WTC11 (cell line): ENCODE results near the gene B4GALT3. TPM values are rescaled to one million over a fixed set of nuclear protein-coding genes. Genes with fewer than 3 reads are reported as not detected.
A peak's percentile ranks its signal among the peaks of the same experiment; 100 is the strongest.

Experiments
- ATAC-seq: fragments of 200-7000 bp; cut with Tn5 transposase; 2 replicates; pipeline ENCODE4 v1.10.0; 2021; ENCODE audit warnings: mild to moderate bottlenecking, moderate library complexity
- CTCF ChIA-PET: fragments of 300-600 bp; sonication (Branson Sonifier 250); formaldehyde crosslinking; loops from one replicate; lab custom pipeline; 2021; ENCODE audit warnings: antibody characterized with exemption; lab: Charles Lee
- POLR2A ChIA-PET: fragments of 350-600 bp; sonication (Branson Sonifier 250); formaldehyde crosslinking; loops from one replicate; lab custom pipeline; 2021; ENCODE audit warnings: antibody characterized with exemption; lab: Charles Lee
- DNase-seq: peaks from one replicate; pipeline ENCODE4 v3.0.0; 2021; ENCODE audit warnings: low spot score
- H3K27ac Mint-ChIP-seq: 2 replicates; pipeline ENCODE4 v1.8.0; 2021; ENCODE audit warnings: mixed read lengths
- H3K27me3 Mint-ChIP-seq: 2 replicates; pipeline ENCODE4 v1.8.0; 2021; ENCODE audit warnings: low read depth, mild to moderate bottlenecking, moderate library complexity, mixed read lengths
- H3K36me3 Mint-ChIP-seq: 2 replicates; pipeline ENCODE4 v1.8.0; 2021; ENCODE audit warnings: mixed read lengths
- H3K4me1 Mint-ChIP-seq: 2 replicates; pipeline ENCODE4 v1.8.0; 2022; ENCODE audit warnings: mixed read lengths
- H3K4me3 Mint-ChIP-seq: 2 replicates; pipeline ENCODE4 v1.8.0; 2021; ENCODE audit warnings: mild to moderate bottlenecking, moderate library complexity, mixed read lengths
- H3K9me3 Mint-ChIP-seq: 2 replicates; pipeline ENCODE4 v1.8.0; 2021; ENCODE audit warnings: mixed read lengths
- ERG ChIP-seq: fragments of 250-450 bp; sonication (Bioruptor Pico); IDR thresholded peaks from 2 replicates; pipeline ENCODE4 v1.8.0; 2021; ENCODE audit warnings: mild to moderate bottlenecking
- GRHL2 ChIP-seq: fragments of 250-450 bp; sonication (Bioruptor Pico); IDR thresholded peaks from 2 replicates; pipeline ENCODE4 v1.8.0; 2022; ENCODE audit warnings: mild to moderate bottlenecking, moderate library complexity; ENCODE audit not compliant: insufficient replicate concordance, severe bottlenecking
- GTF2I ChIP-seq: fragments of 250-450 bp; sonication (Bioruptor Pico); conservative IDR thresholded peaks from 2 replicates; pipeline ENCODE4 v1.4.0; 2021; ENCODE audit warnings: mild to moderate bottlenecking
- MLX ChIP-seq: sonication (generic); formaldehyde crosslinking; IDR thresholded peaks from 2 replicates; pipeline ENCODE4 v1.8.1; 2023; ENCODE audit warnings: mild to moderate bottlenecking, missing genetic modification reagents, moderate library complexity
- MYBL2 ChIP-seq: sonication (generic); formaldehyde crosslinking; IDR thresholded peaks from 2 replicates; pipeline ENCODE4 v1.8.1; 2023; ENCODE audit warnings: mild to moderate bottlenecking, moderate library complexity, missing genetic modification reagents
- SP1 ChIP-seq: sonication (generic); formaldehyde crosslinking; conservative IDR thresholded peaks from 2 replicates; pipeline ENCODE4 v1.8.1; 2022; ENCODE audit warnings: missing genetic modification reagents
- STAT6 ChIP-seq: sonication (generic); formaldehyde crosslinking; conservative IDR thresholded peaks from 2 replicates; pipeline ENCODE4 v1.8.1; 2023; ENCODE audit warnings: mild to moderate bottlenecking, low read depth, missing genetic modification reagents, moderate library complexity
- TEAD1 ChIP-seq: sonication (generic); formaldehyde crosslinking; IDR thresholded peaks from 2 replicates; pipeline ENCODE4 v1.8.0; 2022; ENCODE audit warnings: mild to moderate bottlenecking, missing genetic modification reagents
- ZNF138 ChIP-seq: sonication (generic); formaldehyde crosslinking; conservative IDR thresholded peaks from 2 replicates; pipeline ENCODE4 v1.8.1; 2022; ENCODE audit warnings: mild to moderate bottlenecking, moderate library complexity, missing genetic modification reagents
- ZNF232 ChIP-seq: sonication (generic); formaldehyde crosslinking; IDR thresholded peaks from 2 replicates; pipeline ENCODE4 v1.8.0; 2022; ENCODE audit warnings: mild to moderate bottlenecking, missing genetic modification reagents
- ZNF416 ChIP-seq: fragments of 250-450 bp; sonication (Bioruptor Pico); IDR thresholded peaks from 2 replicates; pipeline ENCODE4 v1.9.0; 2021; ENCODE audit warnings: mild to moderate bottlenecking, inconsistent platforms
- total RNA-seq: library from RNA; stranded (reverse); gene quantifications from 3 replicates; pipeline ENCODE4 v1.2.3, GENCODE V29; 2021
- TF ChIP-seq, protein P1 (sequence below): fragments of 250-450 bp; sonication (Bioruptor Pico); conservative IDR thresholded peaks from 2 replicates; pipeline ENCODE4 v1.9.0; 2021; ENCODE audit warnings: mild to moderate bottlenecking
- TF ChIP-seq, protein P2 (sequence below): sonication (generic); formaldehyde crosslinking; IDR thresholded peaks from 2 replicates; pipeline ENCODE4 v1.8.1; 2022; ENCODE audit warnings: low read depth, mild to moderate bottlenecking, moderate library complexity, missing genetic modification reagents, borderline replicate concordance
- TF ChIP-seq, protein P3 (sequence below): sonication (generic); formaldehyde crosslinking; IDR thresholded peaks from 2 replicates; pipeline ENCODE4 v1.8.0; 2023; ENCODE audit warnings: missing genetic modification reagents, mild to moderate bottlenecking, borderline replicate concordance

Gene B4GALT3
- total RNA-seq, 1 experiment from 2014 or later, result 40.1 TPM

- TF ChIP-seq, protein P1, sequence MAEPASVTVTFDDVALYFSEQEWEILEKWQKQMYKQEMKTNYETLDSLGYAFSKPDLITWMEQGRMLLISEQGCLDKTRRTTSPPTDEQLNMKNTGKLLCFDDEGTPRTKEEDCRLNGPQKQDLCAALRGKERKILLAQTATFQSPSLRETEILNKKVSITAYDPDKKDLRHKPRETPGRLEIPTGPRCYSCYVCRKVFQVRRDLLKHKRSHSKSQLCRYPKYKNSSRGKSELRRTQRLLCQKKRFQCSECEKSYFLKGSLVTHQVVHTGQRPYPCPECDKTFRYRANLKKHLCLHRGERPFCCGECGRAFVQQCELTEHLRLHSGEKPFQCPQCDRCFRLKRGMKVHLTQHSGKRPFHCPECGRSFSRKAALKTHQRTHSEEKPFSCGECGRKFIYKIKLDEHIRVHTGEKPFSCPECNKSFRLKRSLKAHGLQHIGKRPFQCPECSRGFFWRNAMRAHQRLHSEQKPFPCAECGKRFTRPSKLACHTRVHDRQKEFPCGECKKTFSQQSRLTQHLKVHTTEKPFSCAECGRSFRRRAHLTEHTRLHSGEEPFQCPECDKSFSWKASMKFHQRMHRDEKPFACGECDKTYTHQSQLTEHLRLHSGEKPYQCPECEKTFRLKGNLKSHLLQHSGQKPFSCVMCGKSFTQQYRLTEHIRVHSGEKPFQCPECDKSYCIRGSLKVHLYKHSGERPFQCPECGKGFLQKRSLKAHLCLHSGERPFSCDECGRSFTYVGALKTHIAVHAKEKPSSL (CRISPR knock-in tag), result no peak
- TF ChIP-seq, protein P2, sequence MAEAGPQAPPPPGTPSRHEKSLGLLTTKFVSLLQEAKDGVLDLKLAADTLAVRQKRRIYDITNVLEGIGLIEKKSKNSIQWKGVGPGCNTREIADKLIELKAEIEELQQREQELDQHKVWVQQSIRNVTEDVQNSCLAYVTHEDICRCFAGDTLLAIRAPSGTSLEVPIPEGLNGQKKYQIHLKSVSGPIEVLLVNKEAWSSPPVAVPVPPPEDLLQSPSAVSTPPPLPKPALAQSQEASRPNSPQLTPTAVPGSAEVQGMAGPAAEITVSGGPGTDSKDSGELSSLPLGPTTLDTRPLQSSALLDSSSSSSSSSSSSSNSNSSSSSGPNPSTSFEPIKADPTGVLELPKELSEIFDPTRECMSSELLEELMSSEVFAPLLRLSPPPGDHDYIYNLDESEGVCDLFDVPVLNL, result no peak
- TF ChIP-seq GRHL2 (no peak), STAT6 (CRISPR knock-in tag) (no peak)
Measured at GRCh38 chr1:161168906-161169305, 8.4 kb downstream of the B4GALT3 start (continued).

GRCh38 chr1:161166669-161167548 is 10.4 kb downstream of the B4GALT3 start:
- H3K27ac Mint-ChIP-seq, result peak overlapping the region; percentile 13
- peak; percentile 6 for ATAC-seq

GRCh38 chr1:161165742-161166668 is 11.3 kb downstream of the B4GALT3 start, which contains the start of gene PPOX:
TSS of gene PPOX (plus strand) at chr1:161166426. CDS start at chr1:161166848, 422 bp downstream.
- CTCF ChIA-PET, result interaction anchor here (0.6 to 2.8 kb wide), 30 partner anchors 8 to 274 kb away, joined by 3 to 41 read pairs (median 4); partner anchors contain the start of genes ADAMTS4, B4GALT3, DEDD and F11R
- Mint-ChIP-seq H3K4me3 (peak within 1 kb of the TSS; percentile 79), H3K27ac (peak within 1 kb of the TSS; percentile 13), H3K4me1 (peaks cover 8% of the 10 kb centered on the region), H3K27me3 (no peaks in the 10 kb centered on the region), H3K36me3 (peaks cover 23% of the 10 kb centered on the region), H3K9me3 (no peaks in the 10 kb centered on the region)
- ATAC-seq (peak; percentile 95), DNase-seq (peak; percentile 94)
- POLR2A ChIA-PET, result interaction anchor here (0.6 to 2.5 kb wide), 7 partner anchors 11 to 60 kb away, joined by 3 to 13 read pairs (median 4); partner anchors contain the start of genes ADAMTS4, B4GALT3, DEDD and TOMM40L
- TF ChIP-seq, protein P3, sequence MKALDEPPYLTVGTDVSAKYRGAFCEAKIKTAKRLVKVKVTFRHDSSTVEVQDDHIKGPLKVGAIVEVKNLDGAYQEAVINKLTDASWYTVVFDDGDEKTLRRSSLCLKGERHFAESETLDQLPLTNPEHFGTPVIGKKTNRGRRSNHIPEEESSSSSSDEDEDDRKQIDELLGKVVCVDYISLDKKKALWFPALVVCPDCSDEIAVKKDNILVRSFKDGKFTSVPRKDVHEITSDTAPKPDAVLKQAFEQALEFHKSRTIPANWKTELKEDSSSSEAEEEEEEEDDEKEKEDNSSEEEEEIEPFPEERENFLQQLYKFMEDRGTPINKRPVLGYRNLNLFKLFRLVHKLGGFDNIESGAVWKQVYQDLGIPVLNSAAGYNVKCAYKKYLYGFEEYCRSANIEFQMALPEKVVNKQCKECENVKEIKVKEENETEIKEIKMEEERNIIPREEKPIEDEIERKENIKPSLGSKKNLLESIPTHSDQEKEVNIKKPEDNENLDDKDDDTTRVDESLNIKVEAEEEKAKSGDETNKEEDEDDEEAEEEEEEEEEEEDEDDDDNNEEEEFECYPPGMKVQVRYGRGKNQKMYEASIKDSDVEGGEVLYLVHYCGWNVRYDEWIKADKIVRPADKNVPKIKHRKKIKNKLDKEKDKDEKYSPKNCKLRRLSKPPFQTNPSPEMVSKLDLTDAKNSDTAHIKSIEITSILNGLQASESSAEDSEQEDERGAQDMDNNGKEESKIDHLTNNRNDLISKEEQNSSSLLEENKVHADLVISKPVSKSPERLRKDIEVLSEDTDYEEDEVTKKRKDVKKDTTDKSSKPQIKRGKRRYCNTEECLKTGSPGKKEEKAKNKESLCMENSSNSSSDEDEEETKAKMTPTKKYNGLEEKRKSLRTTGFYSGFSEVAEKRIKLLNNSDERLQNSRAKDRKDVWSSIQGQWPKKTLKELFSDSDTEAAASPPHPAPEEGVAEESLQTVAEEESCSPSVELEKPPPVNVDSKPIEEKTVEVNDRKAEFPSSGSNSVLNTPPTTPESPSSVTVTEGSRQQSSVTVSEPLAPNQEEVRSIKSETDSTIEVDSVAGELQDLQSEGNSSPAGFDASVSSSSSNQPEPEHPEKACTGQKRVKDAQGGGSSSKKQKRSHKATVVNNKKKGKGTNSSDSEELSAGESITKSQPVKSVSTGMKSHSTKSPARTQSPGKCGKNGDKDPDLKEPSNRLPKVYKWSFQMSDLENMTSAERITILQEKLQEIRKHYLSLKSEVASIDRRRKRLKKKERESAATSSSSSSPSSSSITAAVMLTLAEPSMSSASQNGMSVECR (CRISPR knock-in tag), result peak; percentile 46; the same call in 1 of the 2 replicates
- TF ChIP-seq TEAD1 (CRISPR knock-in tag) (no peak), ZNF138 (CRISPR knock-in tag) (no peak), ERG (CRISPR knock-in tag) (no peak), ZNF232 (CRISPR knock-in tag) (0 out of 2 replicates have a peak, but pooled peaks have one; percentile 19), GTF2I (CRISPR knock-in tag) (no peak), MYBL2 (CRISPR knock-in tag) (peak; percentile 46; the same call in 1 of the 2 replicates), ZNF416 (CRISPR knock-in tag) (0 out of 2 replicates have a peak, but pooled peaks have one; percentile 6), SP1 (CRISPR knock-in tag) (peak; percentile 88)

More at GRCh38 chr1:161166669-161167548, 10.4 kb downstream of the B4GALT3 start:
- H3K4me3 Mint-ChIP-seq, result peak overlapping the region; percentile 79
- no peaks in the 10 kb centered on the region for H3K27me3 Mint-ChIP-seq
- TF ChIP-seq GTF2I (CRISPR knock-in tag) (no peak), MLX (CRISPR knock-in tag) (no peak)
- TF ChIP-seq, all 79 proteins: peak for 0
- peak; percentile 47 for DNase-seq
- Mint-ChIP-seq H3K9me3 (no peaks in the 10 kb centered on the region), H3K4me1 (peaks cover 8% of the 10 kb centered on the region), H3K36me3 (peaks cover 27% of the 10 kb centered on the region)
- ChIA-PET CTCF (interaction anchor here (0.6 to 2.8 kb wide), 22 partner anchors 9 to 215 kb away, joined by 3 to 41 read pairs (median 6); partner anchors contain the start of genes ADAMTS4, B4GALT3, DEDD and F11R), POLR2A (interaction anchor here (0.6 to 2.5 kb wide), 6 partner anchors 10 to 59 kb away, joined by 3 to 13 read pairs (median 6); partner anchors contain the start of genes ADAMTS4, B4GALT3, DEDD and TOMM40L)
